K562 (cell line): ENCODE results near the gene UMAD1. TPM values are rescaled to one million over a fixed set of nuclear protein-coding genes. Genes with fewer than 3 reads are reported as not detected.

Experiments used
- ATAC-seq: fragments of 200-7000 bp; cut with Tn5 transposase; 3 replicates; pipeline ENCODE4 v1.9.1; 2020; ENCODE audit warnings: moderate library complexity
- BruUV-seq: library from RNA; stranded (reverse); fragments of 400-500 nt; replicated peaks from 2 replicates; lab custom pipeline; 2021; lab: Mats Ljungman, UMichigan
- CTCF ChIA-PET: fragments of 300-600 bp; formaldehyde crosslinking; extraction: SDS; loops from one replicate; lab custom pipeline; 2021; ENCODE audit warnings: low intra/inter-chr PET ratio; lab: Yijun Ruan, JAX
- POLR2A ChIA-PET: fragments of 300-600, 350-650 bp; sonication (Branson Sonifier 250); formaldehyde crosslinking; extraction: SDS; loops from one replicate; lab custom pipeline; 2021; ENCODE audit warnings: antibody characterized with exemption, inconsistent platforms; lab: Yijun Ruan, JAX
- DNase-seq, 4 experiments: peaks; one replicate each; pipeline versions ENCODE4 v3.0.0 to v3.0.0-alpha.2; 2011 to 2018; ENCODE audit warnings: low spot score in 3 of 4, mixed read lengths in 3 of 4; ENCODE audit errors: extremely low read depth in 1 of 4
- FAIRE-seq: peaks from 2 replicates; lab custom pipeline; 2011; peaks lifted over from hg19 to GRCh38; lab: Jason Lieb, UNC
- H2AFZ ChIP-seq: 2 replicates; pipeline ENCODE4 v1.6.0; 2011; ENCODE audit warnings: low read depth, low read length, control low read depth, inconsistent platforms
- H3K27ac ChIP-seq: fragments of 200-600 bp; 3 replicates; pipeline ENCODE4 v1.8.0; 2011; ENCODE audit warnings: low read depth, mild to moderate bottlenecking, control low read depth, inconsistent platforms, low read length, moderate library complexity, mixed read lengths; ENCODE audit errors: extremely low read depth
- H3K27me3 ChIP-seq, 2 experiments: fragments of 300-600 bp in 1 of 2; 2 replicates in 1 of 2; 3 replicates in 1 of 2; pipeline versions ENCODE4 v1.6.0 to v1.8.0; 2011; ENCODE audit warnings: inconsistent platforms in 2 of 2, low read length in 2 of 2, mild to moderate bottlenecking in 1 of 2, mixed read lengths in 1 of 2, moderate library complexity in 1 of 2; ENCODE audit not compliant: control insufficient read depth in 2 of 2, insufficient read depth in 2 of 2
- H3K36me3 ChIP-seq: fragments of 300-600 bp; 3 replicates; pipeline ENCODE4 v1.8.0; 2011; ENCODE audit warnings: mild to moderate bottlenecking, low read length, inconsistent platforms; ENCODE audit not compliant: control insufficient read depth, insufficient read depth
- H3K4me1 ChIP-seq, 2 experiments: fragments of 200-600 bp in 1 of 2; replicated peaks in 1 of 2; 2 replicates in 1 of 2; 3 replicates in 1 of 2; pipeline versions ENCODE4 v1.5.1 to v1.8.0; 2011; ENCODE audit warnings: inconsistent platforms in 2 of 2, low read length in 2 of 2, mild to moderate bottlenecking in 1 of 2, mixed read lengths in 1 of 2, moderate library complexity in 1 of 2; ENCODE audit not compliant: control insufficient read depth in 2 of 2, insufficient read depth in 2 of 2
- H3K4me2 ChIP-seq: 2 replicates; pipeline ENCODE4 v1.6.1; 2011; ENCODE audit warnings: low read length, control low read depth, inconsistent platforms, mixed read lengths; ENCODE audit not compliant: insufficient read depth
- H3K4me3 ChIP-seq: fragments of 200-600 bp; sonication (generic), shearing (Covaris generic); 2 replicates; pipeline ENCODE4 v1.5.1; 2016; ENCODE audit warnings: control low read depth, inconsistent platforms
- H3K79me2 ChIP-seq: fragments of 200-600 bp; 3 replicates; pipeline ENCODE4 v1.8.0; 2011; ENCODE audit warnings: low read length, inconsistent platforms; ENCODE audit not compliant: control insufficient read depth, insufficient read depth
- H3K9ac ChIP-seq, 2 experiments: 2 replicates each; pipeline versions ENCODE4 v1.6.0 to v1.6.1; 2011; ENCODE audit warnings: low read depth in 2 of 2, low read length in 2 of 2, control low read depth in 1 of 2, inconsistent platforms in 1 of 2, mild to moderate bottlenecking in 1 of 2, mixed read lengths in 1 of 2; ENCODE audit not compliant: insufficient read depth in 1 of 2
- H3K9me1 ChIP-seq: one replicate; pipeline ENCODE4 v1.6.0; 2011; ENCODE audit warnings: inconsistent platforms, mild to moderate bottlenecking, low read length, moderate library complexity; ENCODE audit not compliant: control insufficient read depth, insufficient read depth
- H3K9me3 ChIP-seq: replicated peaks from 2 replicates; pipeline ENCODE4 v1.5.1; 2011; ENCODE audit warnings: low read depth, low read length, inconsistent platforms; ENCODE audit not compliant: control insufficient read depth, insufficient read depth
- H4K20me1 ChIP-seq: replicated peaks from 2 replicates; pipeline ENCODE4 v1.6.1; 2011; ENCODE audit warnings: low read length, inconsistent platforms, mixed read lengths; ENCODE audit not compliant: control insufficient read depth, insufficient read depth
- BACH1 ChIP-seq: fragments of 200-800 bp; sonication (Bioruptor generic); IDR thresholded peaks from 2 replicates; pipeline ENCODE4 v1.6.1; 2016; ENCODE audit warnings: missing genetic modification characterization, missing compliant biosample characterization
- DMBX1 ChIP-seq: fragments of 250-450 bp; sonication (Bioruptor Pico); IDR thresholded peaks from 2 replicates; pipeline ENCODE4 v1.8.0; 2022; ENCODE audit warnings: inconsistent platforms, mild to moderate bottlenecking, moderate library complexity, borderline replicate concordance
- GTF2A2 ChIP-seq: IDR thresholded peaks from 2 replicates; pipeline ENCODE4 v1.6.1; 2016; ENCODE audit warnings: mild to moderate bottlenecking, missing genetic modification characterization, missing compliant biosample characterization
- JUNB ChIP-seq: fragments of 450-650 bp; formaldehyde crosslinking; conservative IDR thresholded peaks from 2 replicates; pipeline ENCODE4 v1.4.0; 2020; ENCODE audit warnings: mild to moderate bottlenecking
- KDM2B ChIP-seq: fragments of 250-450 bp; sonication (Bioruptor Pico); IDR thresholded peaks from 2 replicates; pipeline ENCODE4 v1.8.0; 2021; ENCODE audit warnings: mild to moderate bottlenecking, moderate library complexity
- KLF13 ChIP-seq: fragments of 450-650 bp; IDR thresholded peaks from 2 replicates; pipeline ENCODE4 v1.6.1; 2016; ENCODE audit warnings: missing genetic modification characterization, low read depth, mild to moderate bottlenecking, missing compliant biosample characterization, moderate library complexity, borderline replicate concordance
- PML ChIP-seq: IDR thresholded peaks from 2 replicates; pipeline ENCODE4 v1.6.1; 2012; ENCODE audit warnings: low read length, inconsistent platforms
- RBM15 ChIP-seq: fragments of 200-400 bp; formaldehyde crosslinking; IDR thresholded peaks from 2 replicates; pipeline ENCODE4 v1.6.1; 2018; ENCODE audit warnings: mild to moderate bottlenecking, low read length, moderate library complexity; ENCODE audit not compliant: insufficient read depth
- RBM22 ChIP-seq: fragments of 200-400 bp; formaldehyde crosslinking; IDR thresholded peaks from 2 replicates; pipeline ENCODE4 v1.6.1; 2018; ENCODE audit warnings: low read length, low read depth; ENCODE audit not compliant: poor library complexity, severe bottlenecking
- SETDB1 ChIP-seq: IDR thresholded peaks from one replicate; pipeline ENCODE4 v1.6.1; 2012; ENCODE audit warnings: low read length, control low read depth, inconsistent platforms
- ZC3H8 ChIP-seq: fragments of 450-650 bp; IDR thresholded peaks from 2 replicates; pipeline ENCODE4 v1.6.1; 2017
- ZNF444 ChIP-seq: fragments of 250-450 bp; sonication (Bioruptor Pico); IDR thresholded peaks from 2 replicates; pipeline ENCODE4 v1.4.0; 2020; ENCODE audit warnings: mild to moderate bottlenecking, moderate library complexity
- ZNF551 ChIP-seq: fragments of 250-450 bp; sonication (Bioruptor Pico); IDR thresholded peaks from 2 replicates; pipeline ENCODE4 v1.5.0; 2021; ENCODE audit warnings: mild to moderate bottlenecking, moderate library complexity
- ZNF785 ChIP-seq: fragments of 250-450 bp; sonication (Bioruptor Pico); IDR thresholded peaks from 2 replicates; pipeline ENCODE4 v1.4.0; 2020; ENCODE audit warnings: mild to moderate bottlenecking
- WGBS: fragments of 100-300 bp; shearing (Covaris generic); methylation state at CpG from one replicate; pipeline ENCODE4 v1.1.6; 2016; ENCODE audit warnings: low coverage, mixed read lengths; ENCODE audit not compliant: insufficient coverage; ENCODE audit errors: missing lambda C conversion rate; 5-methylcytosine and 5-hydroxymethylcytosine counted together
- in situ Hi-C: fragments of 300-500 bp; cut with MboI; formaldehyde crosslinking; loops from 4 replicates; pipeline ENCODE4 v1.15.0; 2018; ENCODE audit warnings: inconsistent platforms, mixed read lengths
- intact Hi-C: fragments of 100-400 bp; cut with micrococcal nuclease; formaldehyde crosslinking; loops from 2 replicates; pipeline ENCODE4 v1.14.2; 2022
- polyA plus RNA-seq, 8 experiments: library from polyadenylated mRNA; depleted of rRNA in 4 of 8; stranded (reverse) in 5 of 8; unstranded in 3 of 8; fragments of >200 nt; fragmentation: Nextera tagmentation in 2 of 8; fragmentation: Illumina TruSeq in 1 of 8; extraction: Ambion mirVana in 2 of 8; extraction: Trizol in 1 of 8; gene quantifications; 2 replicates each; pipeline versions ENCODE4 v1.2.1 to v1.2.3, GENCODE V29; 2011 to 2014; ENCODE audit warnings: inconsistent platforms in 1 of 8, missing spikeins in 1 of 8
- total RNA-seq, 7 experiments: library from RNA; depleted of rRNA in 6 of 7; stranded (reverse); fragments of >200 nt in 6 of 7; fragmentation: Illumina TruSeq in 2 of 7; extraction: Trizol in 2 of 7; gene quantifications; 2 replicates each; pipeline versions ENCODE4 v1.2.1 to v1.2.3, GENCODE V29; 2011 to 2021; ENCODE audit warnings: low replicate concordance in 1 of 7

Gene UMAD1
- total and polyA plus RNA-seq, 9 of the 15 experiments (the other 6 are each of a cell fraction or from before 2014, with no cell fraction given) = 9.0 to 26.7 (median 13.3) TPM

GRCh38 chr7:7698930-7699329 lies 58.4 kb downstream of the UMAD1 start:
- H2AFZ ChIP-seq = no peak overlapping the region
- intact Hi-C loops (no loop called here), in situ Hi-C loops (no loop called here)
- no peak overlapping the region for H3K4me2 ChIP-seq
- no peaks in the 10 kb centered on the region for H4K20me1 ChIP-seq
- H3K4me3 ChIP-seq = no peak overlapping the region
- no peaks in the 10 kb centered on the region for H3K27me3 ChIP-seq
- no peak for ATAC-seq
- no peak for TF ChIP-seq DMBX1 (CRISPR knock-in tag)
- no peak for TF ChIP-seq KDM2B (CRISPR knock-in tag)
- TF ChIP-seq RBM22 = no peak
- no peak for TF ChIP-seq SETDB1
- no peak for TF ChIP-seq ZNF785 (CRISPR knock-in tag)
- TF ChIP-seq ZC3H8 = no peak
- no peak for TF ChIP-seq ZNF551 (CRISPR knock-in tag)
- TF ChIP-seq RBM15 = no peak
- no peak for TF ChIP-seq JUNB (CRISPR knock-in tag)
- TF ChIP-seq BACH1 (tag) = no peak
- no peak for TF ChIP-seq ZNF444 (CRISPR knock-in tag)
- no peak for TF ChIP-seq KLF13 (tag)
- TF ChIP-seq GTF2A2 = no peak
- TF ChIP-seq PML = no peak
- H3K9me1 ChIP-seq = no peaks in the 10 kb centered on the region
- no peaks in the 10 kb centered on the region for H3K4me1 ChIP-seq
- ChIA-PET POLR2A (no interaction called here), CTCF (no interaction called here)
- H3K79me2 ChIP-seq = no peaks in the 10 kb centered on the region
- no peaks in the 10 kb centered on the region for H3K36me3 ChIP-seq
- BruUV-seq = no TSS peak
- FAIRE-seq = no peak
- no peak overlapping the region; a peak in 1 of 4 replicates for H3K9ac ChIP-seq
- WGBS = 13% methylated on average over 1 of the region's 2 CpGs
- H3K27ac ChIP-seq = no peak overlapping the region
- H3K9me3 ChIP-seq = no peaks in the 10 kb centered on the region
- DNase-seq = no peak
